ENCODE data around the gene DNASE1L3. TPM values are rescaled to one million over a fixed set of nuclear protein-coding genes. Genes with fewer than 3 reads are reported as not detected.
"Not testable (repeated sequence)": the region's sequence is repeated elsewhere in the genome, so short reads cannot be mapped to it uniquely, and the experiment has no call there.

Gene DNASE1L3
- total RNA-seq, 1 experiment from 2014 or later = not detected

DNA sequence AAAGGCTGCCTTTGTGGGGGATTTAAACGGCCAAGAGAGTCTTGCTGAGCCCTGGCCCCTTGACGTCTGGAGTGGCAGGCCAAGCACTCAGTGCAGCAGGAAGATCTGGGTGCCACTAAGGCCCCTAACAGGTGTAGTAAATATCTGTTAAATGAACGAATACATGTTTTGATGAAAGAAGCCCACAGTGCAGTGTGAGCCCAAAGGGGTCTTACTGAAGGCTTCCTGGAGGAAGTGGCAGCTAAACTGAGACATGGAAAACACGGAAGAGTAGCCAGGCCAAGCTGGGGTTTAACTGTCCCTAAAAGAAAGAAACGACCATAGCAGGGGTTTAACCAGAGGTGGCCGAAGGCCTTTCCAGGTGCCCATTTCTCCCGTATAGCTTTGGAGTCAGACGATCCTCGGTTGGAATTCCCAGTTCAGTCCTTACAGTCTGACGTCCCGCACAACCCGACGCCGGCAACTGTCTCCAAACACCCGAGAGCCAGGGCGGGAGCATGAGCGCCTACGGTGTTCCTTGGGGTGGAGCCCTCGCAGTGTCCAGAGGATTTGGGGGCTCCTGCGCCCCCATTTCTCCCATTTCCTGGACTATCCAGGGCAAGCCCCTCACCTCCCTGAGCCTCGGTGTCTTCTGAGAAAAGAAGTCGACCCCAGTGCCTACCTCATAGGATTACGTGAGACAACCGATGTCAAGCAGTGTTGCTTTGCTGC lies 25.9 kb upstream of the DNASE1L3 start:
- no peak for DNase-seq (ENCODE audit: extremely low read depth, low read depth)

DNA sequence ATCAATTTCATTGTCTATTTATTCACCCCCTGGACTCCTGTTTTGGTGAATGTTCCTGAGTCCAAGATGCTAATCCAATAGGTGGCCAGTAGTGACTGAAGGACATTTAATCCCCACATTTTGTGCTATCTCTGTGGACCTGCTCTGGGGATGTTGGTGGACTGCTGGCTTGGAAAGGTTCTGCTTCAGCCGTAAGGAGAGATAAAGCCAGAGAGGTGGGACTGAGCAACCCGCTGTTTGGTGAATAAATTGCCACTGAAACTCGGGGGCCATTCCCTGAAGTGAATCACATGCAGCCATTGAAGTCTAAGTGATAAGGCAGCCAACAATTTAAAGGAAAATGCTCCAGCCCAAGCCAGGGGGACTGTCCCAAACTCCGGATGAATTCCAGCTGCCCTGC lies 25.2 kb upstream of the DNASE1L3 start:
- DNase-seq (ENCODE audit: extremely low read depth, low read depth) = no peak

DNA sequence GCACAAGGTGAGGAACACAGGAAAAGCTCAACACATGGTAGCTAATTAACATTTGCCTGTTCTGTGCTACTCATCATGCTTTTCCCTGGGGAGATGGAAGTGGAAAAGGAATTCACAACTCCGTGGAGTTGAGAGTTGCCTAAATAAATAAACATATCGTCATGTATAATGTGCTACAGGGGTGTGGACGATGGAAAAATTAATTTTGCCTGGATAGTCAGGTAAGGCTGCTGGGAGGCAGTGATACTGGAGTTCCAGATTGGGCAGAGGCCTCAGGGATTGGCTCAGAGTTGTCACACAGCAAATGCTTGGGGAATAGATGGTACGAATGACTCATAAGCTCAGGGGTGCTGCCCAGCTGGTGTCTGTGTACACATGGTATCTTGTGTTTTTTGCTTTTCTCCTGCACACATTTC lies 23.8 kb upstream of the DNASE1L3 start:
- no peak for DNase-seq (ENCODE audit: extremely low read depth, low read depth)

DNA sequence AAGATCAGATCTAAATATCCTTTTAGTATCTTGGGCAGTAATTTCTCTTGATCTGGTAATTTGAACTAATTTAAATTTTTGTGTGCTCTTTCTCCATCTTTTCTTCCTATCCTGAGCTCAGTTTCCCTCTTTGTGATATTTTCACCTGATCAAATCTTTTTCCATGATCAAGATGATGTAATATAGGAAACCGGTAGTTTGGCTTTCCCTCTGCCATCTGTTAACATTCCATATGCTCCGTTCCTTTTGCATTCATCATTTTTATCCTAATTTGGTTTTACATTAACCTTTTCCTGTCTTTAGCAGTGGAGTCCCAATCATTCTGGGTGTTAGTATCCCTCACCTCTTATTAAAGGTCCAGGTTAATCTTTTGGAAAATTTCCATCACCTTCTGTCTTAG lies 20.9 kb upstream of the DNASE1L3 start:
- no peak for DNase-seq (ENCODE audit: extremely low read depth, low read depth)

DNA sequence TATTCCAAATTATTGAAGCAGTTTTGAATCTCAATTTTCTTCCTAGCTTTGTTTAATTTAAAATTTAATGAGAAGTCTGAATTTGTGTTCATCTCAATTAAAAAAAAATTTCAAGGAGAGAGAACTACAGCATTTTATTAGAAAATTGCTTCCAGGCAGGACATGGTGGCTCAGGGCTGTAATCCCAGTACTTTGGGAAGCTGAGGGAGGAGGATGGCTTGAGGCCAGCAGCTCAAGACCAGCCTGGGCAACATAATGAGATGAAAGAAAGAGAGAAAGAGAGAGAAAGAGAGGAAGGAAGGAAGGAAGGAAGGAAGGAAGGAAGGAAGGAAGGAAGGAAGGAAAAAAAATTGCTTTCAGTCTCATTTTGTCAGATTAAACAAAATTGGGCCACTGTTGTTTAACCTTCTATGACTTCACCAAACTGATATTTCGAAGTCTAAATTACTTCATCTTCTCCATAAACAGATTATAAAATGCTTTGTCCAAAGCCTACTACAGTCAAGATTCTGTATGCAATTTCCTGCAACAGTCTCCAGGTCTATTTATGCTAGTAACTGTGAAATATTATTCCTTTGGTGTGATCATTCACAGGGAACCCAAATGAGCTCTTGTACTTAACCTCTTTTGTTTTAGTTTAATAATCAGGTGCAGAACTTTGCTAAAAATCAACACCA lies 20.2 kb upstream of the DNASE1L3 start:
- no peak for DNase-seq (ENCODE audit: extremely low read depth, low read depth)

DNA sequence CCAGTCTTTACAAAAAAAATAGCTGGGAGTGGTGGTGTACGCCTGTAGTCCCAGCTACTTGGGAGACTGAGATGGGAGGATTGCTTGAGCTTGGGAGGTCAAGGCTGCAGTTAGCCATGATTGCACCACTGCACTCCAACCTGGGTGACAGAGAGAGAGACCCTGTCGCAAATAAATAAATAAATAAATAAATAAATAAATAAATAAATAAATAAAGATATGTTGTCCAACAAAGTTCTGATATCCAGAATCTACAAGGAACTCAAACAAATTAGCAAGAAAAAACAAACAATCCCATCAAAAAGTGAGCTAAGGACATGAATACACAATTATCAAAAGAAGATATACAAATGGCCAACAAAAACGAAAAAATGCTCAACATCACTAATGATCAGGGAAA lies 17.2 kb upstream of the DNASE1L3 start:
- not testable (repeated sequence) for DNase-seq (ENCODE audit: extremely low read depth, low read depth)

DNA sequence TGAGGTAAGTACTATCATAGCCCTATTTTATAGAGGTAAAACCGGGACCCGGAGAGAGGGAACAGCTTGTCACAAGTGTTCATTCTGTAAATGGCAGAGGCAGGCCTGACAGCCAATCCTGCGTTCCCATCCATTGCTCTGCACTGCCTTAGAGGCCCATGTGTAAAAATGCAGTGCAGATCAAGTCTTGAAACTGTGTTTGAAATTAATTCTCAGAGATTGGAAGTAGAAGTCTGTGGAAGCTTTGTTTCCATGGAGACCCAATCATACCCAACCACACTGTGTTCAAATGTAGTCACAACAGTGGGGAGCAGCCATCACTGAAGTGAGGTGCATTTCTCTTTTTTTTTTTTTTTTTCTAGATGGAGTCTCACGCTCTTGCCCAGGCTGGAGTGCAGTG lies 13.1 kb upstream of the DNASE1L3 start:
- DNase-seq (ENCODE audit: extremely low read depth, low read depth) = no peak

DNA sequence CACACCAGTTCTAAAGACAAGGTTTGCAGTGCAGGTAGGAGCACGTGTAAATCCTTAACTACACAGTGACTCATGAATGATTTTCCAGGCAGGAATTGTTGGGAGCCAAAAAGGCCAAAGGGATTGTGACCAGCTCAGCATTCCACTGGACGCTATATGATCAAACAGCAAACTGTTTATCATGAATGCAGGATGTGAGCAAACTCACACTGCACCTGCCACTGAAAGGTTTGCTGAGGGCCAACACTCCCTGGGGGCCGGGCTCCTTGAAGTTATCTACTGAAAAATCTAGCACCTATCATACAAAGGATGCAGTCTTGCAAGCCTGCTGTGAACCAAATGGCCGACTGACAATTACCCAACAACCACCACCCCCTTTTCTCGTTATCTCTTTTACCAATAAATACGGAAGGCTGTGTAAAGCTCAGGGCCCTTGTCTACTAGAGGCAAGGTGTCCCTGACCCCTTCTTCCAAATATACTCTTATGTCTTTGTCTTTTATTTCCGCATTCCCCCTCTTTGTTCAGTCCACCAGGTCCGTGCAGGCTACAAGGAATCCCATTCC lies 11.5 kb upstream of the DNASE1L3 start:
- DNase-seq (ENCODE audit: extremely low read depth, low read depth) = no peak

DNA sequence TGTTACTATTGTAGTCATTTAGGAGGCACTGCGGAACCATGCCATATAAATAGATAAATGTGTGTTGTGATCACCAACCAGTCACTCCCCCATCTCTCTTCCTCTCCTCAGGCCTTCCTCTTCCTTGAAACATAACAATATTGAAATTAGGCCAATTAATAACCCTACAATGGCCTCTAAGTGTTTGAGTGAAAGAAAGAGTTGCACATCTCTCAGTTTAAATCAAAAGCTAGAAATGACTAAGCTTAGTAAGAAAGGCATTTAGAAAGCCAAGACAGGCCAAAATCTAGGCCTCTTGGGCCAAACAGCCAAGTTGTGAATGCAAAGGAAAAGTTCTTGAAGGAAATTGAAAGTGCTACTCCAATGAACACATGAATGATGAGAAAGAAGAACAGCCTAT lies 8.1 kb upstream of the DNASE1L3 start:
- no peak for DNase-seq (ENCODE audit: extremely low read depth, low read depth)

DNA sequence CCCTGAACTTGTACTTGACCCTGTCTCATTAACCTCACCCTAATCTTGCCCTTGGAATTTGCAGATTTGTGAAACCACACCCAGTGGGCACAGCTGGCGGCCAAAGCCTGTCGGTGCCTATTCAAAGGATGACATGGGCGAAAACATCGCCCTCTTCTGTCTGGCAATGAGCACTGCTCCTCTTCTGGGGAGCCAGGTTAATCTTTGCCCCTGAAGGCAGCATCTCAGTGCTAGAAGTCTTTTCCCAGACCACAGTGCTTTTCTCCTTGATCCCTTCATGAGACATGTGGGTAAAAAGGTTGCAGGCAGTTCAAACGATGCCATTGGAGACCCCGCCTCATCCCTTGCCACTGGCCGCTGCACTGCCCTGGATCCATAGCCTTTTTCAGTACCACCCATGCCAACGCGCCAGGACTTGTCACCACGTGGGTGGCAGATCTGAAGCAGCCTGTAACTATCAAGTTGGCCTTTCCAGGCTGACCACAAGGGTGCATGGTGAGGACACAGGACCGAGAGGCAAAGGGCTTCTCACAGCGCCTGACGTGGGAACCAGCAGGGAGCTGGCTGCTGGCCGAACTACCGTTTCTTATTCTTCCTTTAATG lies 6.5 kb upstream of the DNASE1L3 start:
- DNase-seq (ENCODE audit: extremely low read depth, low read depth) = peak; percentile 76

DNA sequence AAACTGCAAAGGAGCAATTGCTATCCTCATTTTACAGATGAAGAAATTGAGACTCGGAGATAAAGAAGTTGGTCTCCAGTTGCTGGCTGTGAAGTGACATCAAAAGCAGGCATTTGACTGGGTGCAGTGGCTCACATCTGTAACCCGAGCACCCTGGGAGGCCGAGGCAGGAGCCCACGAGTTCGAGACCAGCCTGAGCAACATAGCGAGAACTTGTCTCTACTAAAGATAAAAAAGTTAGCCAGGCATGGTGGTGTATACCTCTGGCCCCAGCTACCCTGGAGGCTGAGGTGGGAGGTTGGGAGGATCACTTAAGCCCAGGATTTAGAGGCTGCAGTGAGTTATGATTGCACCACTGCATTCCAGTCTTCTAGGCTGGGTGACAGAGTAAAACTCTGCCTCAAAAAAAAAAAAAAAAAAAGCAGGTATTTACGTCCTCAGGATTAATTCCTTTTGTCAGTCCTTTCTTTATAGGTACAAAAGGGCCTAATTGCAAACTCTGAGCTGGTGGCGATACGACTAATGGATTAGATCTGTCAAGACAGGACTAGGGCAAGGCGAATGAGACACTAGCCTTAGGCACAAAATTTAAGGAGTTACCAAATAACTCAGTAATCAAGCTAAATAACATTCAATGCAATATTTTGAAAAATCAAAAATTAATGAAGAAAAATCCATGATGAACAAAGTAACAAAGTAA lies 5.9 kb upstream of the DNASE1L3 start:
- DNase-seq (ENCODE audit: extremely low read depth, low read depth) = no peak

DNA sequence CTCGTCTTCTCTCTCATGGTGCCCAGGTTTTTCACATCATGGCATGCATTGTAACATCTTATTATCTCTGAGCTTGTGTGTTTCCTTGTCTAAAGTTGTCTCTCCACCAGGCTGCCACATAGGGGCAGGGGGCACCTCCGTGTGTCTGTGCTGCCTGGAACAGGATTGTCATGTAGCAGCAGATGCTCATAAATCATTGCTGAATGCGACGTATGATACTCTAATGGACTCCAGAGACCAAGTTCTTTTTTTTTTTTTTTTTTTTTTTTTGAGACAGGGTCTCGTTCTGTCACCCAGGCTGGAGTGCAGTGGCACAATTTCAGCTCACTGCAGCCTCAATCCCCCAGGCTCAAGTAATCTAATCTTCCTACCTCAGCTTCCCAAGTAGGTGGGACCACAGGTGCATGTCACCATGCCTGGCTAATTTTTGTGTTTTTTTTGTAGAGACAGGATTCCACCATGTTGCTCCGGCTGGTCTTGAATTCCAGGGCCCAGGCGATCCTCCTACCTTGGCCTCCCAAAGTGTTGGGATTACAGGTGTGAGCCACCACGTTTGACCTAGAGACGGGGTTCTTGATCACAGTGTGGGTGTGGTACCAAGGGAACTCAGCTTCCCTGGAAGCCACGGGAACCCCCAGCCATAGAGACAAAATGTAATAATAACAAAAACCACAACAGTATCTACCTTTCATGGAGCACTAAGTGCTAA lies 4.7 kb upstream of the DNASE1L3 start:
- no peak for DNase-seq (ENCODE audit: extremely low read depth, low read depth)

DNA sequence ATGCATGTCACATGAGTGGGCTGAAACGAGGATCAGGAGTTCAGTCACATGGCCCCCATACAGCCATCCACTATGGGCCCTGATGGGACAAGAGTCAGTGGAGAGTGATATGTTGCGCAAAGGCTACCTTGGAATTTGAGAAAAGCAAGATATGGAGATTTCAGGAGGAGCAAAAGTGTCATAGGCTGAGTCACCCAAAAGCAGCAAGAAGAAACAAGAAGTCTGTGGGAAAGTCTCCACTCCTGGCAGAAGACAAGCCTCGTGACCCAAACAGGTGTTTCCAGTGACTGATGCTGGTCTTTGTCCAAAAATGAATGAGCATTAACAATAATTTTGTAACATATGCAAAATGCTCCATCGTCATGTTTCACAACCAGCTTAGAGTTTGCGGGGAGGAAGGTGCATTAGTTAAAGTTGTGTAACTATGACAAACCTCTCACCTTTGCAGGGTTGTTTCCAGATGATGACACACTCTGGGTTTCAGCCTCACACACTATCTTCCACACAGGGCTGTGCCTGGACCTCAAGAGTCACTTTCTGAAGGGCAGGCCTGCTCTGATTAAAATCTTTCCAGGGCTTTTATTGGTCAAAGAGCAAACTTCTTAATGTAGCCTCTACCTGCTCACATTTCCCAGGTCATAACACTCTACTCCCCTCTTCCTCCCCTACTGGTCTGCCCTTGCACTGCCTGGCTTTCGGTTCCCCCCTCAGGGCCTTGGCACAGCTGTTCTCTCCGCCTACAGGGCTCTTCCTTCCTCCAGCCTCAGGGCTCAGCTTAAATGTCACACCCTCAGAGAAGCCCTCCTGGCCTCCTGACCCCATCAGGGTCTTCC lies 3.9 kb upstream of the DNASE1L3 start:
- no peak for DNase-seq (ENCODE audit: extremely low read depth, low read depth)

DNA sequence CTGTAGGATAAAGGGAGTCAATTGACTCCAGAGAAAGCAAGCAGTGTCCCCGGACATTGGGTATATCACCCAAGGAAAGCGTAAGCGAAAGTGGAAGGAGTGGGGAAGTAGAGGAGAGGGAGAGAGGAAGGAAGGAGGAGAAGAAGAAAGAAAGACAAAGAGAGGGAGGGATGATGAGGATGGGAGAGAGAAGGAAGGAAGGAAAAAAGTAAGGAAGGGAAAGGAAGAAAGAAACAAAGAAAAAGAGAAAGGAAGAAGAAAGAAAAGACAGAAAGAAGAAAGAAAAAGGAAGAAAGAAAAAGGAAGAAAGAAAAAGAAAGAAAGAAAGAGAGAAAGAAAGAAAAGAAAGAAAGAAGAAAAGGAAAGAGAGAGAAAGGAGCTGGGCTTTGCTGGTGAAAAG lies 839 bp downstream of the DNASE1L3 start:
- no peak for DNase-seq (ENCODE audit: extremely low read depth, low read depth)

DNA sequence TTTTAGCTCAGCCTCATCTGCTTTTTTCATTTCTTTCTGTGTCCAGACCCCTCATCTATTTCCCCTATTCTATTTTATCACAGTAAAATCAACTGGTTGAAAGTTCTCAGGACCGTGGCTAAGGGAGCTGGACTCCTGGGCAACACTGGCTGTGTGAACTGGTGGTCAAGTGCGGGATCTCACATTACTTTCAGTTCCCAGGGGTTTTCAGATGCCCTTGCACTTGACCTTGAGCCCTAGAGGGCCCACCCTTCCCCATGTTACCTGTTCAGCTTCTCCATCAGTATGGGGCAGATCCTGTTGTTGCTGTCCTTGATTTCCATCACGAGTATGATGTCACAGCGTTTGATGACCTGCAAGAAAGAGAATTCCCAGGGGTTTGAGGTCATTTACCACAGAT lies 2.8 kb downstream of the DNASE1L3 start:
- DNase-seq (ENCODE audit: extremely low read depth, low read depth) = no peak

DNA sequence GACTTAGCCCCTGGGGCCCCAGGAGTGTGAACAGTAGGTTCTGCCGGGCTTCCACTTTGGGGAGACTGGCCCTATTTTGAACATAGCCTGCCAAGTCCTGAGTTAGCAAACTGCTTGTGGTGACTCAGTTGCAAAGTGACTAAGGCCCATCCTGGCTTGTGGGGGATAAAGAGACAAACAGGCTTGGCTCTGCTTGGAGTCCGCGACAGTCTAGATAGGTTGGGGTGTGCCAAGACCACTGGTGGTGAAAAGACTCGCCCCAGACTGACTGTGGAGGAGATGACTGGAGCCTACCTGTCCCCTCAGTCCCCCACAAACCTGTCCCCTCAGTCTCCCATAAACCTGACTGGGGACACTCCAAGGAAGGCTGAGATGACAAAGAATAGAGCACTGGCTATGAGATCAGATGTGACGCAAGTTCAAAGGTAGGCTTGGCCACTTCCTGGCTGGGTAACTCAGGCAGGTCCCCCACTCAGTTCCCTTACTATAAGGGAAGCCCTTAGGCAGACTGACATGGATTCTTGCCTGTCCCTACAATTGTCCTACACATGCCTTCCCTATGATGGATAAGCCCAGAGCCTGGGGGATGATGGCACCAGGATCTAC lies 4.3 kb downstream of the DNASE1L3 start:
- no peak for DNase-seq (ENCODE audit: extremely low read depth, low read depth)

DNA sequence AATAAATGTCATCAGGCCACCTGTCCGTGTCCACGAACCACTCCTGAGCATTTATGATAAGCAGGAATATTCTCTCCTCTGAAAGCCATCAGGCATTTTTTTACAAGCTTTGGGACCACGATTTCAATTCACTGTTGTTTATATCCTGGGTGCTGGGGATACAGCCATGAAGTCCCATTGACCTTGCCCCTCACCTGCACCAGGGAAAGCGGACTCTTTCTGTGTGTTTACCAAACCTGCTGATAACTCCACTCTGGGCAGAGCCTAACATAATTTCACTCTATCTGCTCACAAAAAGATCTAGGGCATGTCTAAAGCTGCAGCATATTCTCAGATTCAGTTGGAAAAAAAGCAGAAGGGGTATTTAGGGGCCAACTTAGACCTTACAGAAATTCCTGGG lies 4.8 kb downstream of the DNASE1L3 start:
- no peak for DNase-seq (ENCODE audit: extremely low read depth, low read depth)

DNA sequence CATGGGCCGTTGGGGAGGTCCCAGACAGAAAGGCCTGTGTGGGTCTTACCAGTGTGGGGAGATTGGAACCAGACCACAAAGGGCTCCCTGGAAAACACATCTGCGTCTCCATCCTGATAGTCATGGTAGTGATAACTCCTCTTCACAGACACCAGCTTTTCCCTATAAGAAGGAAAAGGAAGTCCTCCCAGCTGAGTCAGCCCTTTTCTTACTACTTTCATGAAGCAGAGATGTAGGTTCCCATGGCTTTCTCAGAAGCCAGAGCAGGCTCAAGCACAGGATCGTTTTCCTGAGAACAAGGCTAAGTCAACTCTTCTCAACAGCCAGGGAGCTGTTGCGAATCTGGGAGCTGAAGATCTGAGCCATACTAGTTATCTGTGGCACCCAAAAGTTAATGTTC lies 6.1 kb downstream of the DNASE1L3 start:
- DNase-seq (ENCODE audit: extremely low read depth, low read depth) = no peak

DNA sequence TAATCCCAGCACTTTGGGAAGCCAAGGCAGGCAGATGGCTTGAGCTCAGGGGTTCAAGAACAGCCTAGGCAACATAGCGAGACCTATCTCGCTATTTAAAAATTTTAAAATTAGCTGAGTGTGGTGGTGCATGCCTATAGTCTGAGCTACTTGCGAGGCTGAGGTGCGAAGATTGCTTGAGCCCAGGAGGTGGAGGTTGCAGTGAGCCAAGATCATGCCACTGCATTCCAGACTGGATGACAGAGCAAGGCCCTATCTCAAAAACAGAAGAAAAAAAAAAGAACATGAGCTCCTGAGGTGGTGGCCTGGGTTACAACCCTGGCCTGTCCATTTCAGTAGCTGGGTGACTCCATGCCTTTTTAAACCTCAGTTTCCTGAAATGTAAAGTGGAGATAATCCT lies 7.2 kb downstream of the DNASE1L3 start:
- DNase-seq (ENCODE audit: extremely low read depth, low read depth) = no peak

Measured in NCI-H460 (cell line).